GM19452 (cell line): ENCODE results near the gene GPRC6A.

Experiments
- ATAC-seq: cut with Tn5 transposase; IDR thresholded peaks from one replicate; pipeline ENCODE4 v1.9.1; 2021; ENCODE audit not compliant: unreplicated experiment

Gene GPRC6A

GRCh38 chr6:116793224-116793623 is 35.7 kb downstream of the GPRC6A start:
- no peak for ATAC-seq

GRCh38 chr6:116783852-116784251 is 45.0 kb downstream of the GPRC6A start:
- no peak for ATAC-seq

GRCh38 chr6:116779573-116780164 is 49.2 kb downstream of the GPRC6A start:
- peak; percentile 63 for ATAC-seq

GRCh38 chr6:116773886-116774285 is 55.0 kb downstream of the GPRC6A start:
- no peak for ATAC-seq

GRCh38 chr6:116772450-116772849 is 56.4 kb downstream of the GPRC6A start:
- no peak for ATAC-seq

- ATAC-seq = no peak
Observed at GRCh38 chr6:116767715-116768114, 61.2 kb downstream of the GPRC6A start.

GRCh38 chr6:116766506-116767176 is 62.2 kb downstream of the GPRC6A start:
- ATAC-seq = no peak

- no peak for ATAC-seq
Observed at GRCh38 chr6:116764961-116765841, 63.7 kb downstream of the GPRC6A start, which contains the start of gene FAM162B. Gene FAM162B, minus strand, starts transcription at chr6:116765719. Its CDS starts 143 bp downstream, at chr6:116765576.

- no peak for ATAC-seq
Observed at GRCh38 chr6:116764629-116764960, 64.3 kb downstream of the GPRC6A start.

GRCh38 chr6:116763906-116764628 is 64.8 kb downstream of the GPRC6A start:
- no peak for ATAC-seq

- ATAC-seq = no peak
Observed at GRCh38 chr6:116763048-116763447, 65.8 kb downstream of the GPRC6A start.

- ATAC-seq = no peak
Observed at GRCh38 chr6:116762235-116762634, 66.6 kb downstream of the GPRC6A start.

GRCh38 chr6:116761779-116762178 is 67.1 kb downstream of the GPRC6A start:
- no peak for ATAC-seq

GRCh38 chr6:116745176-116745575 is 83.7 kb downstream of the GPRC6A start:
- ATAC-seq = no peak
